DOHH2 (cell line): ENCODE results near the gene PSENEN.
A peak's percentile ranks its signal among the peaks of the same experiment; 100 is the strongest.

Experiments used
- H3F3A ChIP-seq: fragments of 200-600 bp; sonication (generic), shearing (Covaris generic); 2 replicates; pipeline ENCODE4 v1.6.0; 2016; ENCODE audit warnings: antibody characterized with exemption, mild to moderate bottlenecking; ENCODE audit not compliant: control insufficient read depth, insufficient read depth
- H3K27ac ChIP-seq: fragments of 200-600 bp; sonication (generic); 2 replicates; pipeline ENCODE4 v1.5.1; 2014; ENCODE audit warnings: low read depth, mild to moderate bottlenecking, low read length, moderate library complexity
- H3K27me3 ChIP-seq: fragments of 200-600 bp; sonication (generic); 2 replicates; pipeline ENCODE4 v1.6.1; 2014; ENCODE audit warnings: mild to moderate bottlenecking, low read length, mixed read lengths; ENCODE audit not compliant: control insufficient read depth
- H3K36me3 ChIP-seq: fragments of 200-600 bp; sonication (generic); 2 replicates; pipeline ENCODE4 v1.6.1; 2014; ENCODE audit warnings: mild to moderate bottlenecking, low read length, moderate library complexity, mixed read lengths; ENCODE audit not compliant: control insufficient read depth
- H3K4me1 ChIP-seq: fragments of 200-600 bp; sonication (generic); 2 replicates; pipeline ENCODE4 v1.6.1; 2014; ENCODE audit warnings: mild to moderate bottlenecking, low read length, mixed read lengths; ENCODE audit not compliant: control insufficient read depth
- H3K4me2 ChIP-seq: fragments of 200-600 bp; sonication (generic); 2 replicates; pipeline ENCODE4 v1.6.0; 2014; ENCODE audit warnings: mild to moderate bottlenecking, low read length, moderate library complexity
- H3K4me3 ChIP-seq: fragments of 200-600 bp; sonication (generic); 2 replicates; pipeline ENCODE4 v1.5.1; 2014; ENCODE audit warnings: mild to moderate bottlenecking, low read length, mixed read lengths
- H3K79me2 ChIP-seq: fragments of 200-600 bp; sonication (generic); 2 replicates; pipeline ENCODE4 v1.6.1; 2014; ENCODE audit warnings: mild to moderate bottlenecking, low read length, mixed read lengths; ENCODE audit not compliant: control insufficient read depth
- H3K9me2 ChIP-seq: fragments of 200-600 bp; sonication (generic); replicated peaks from 2 replicates; pipeline ENCODE4 v1.6.1; 2014; ENCODE audit warnings: mild to moderate bottlenecking, low read length, mixed read lengths; ENCODE audit not compliant: control insufficient read depth
- H3K9me3 ChIP-seq: fragments of 200-600 bp; sonication (generic); 2 replicates; pipeline ENCODE4 v1.6.1; 2014; ENCODE audit warnings: antibody characterized with exemption, low read length, mixed read lengths; ENCODE audit not compliant: control insufficient read depth, insufficient read depth
- H4K20me1 ChIP-seq: fragments of 200-600 bp; sonication (generic); 2 replicates; pipeline ENCODE4 v1.6.0; 2014; ENCODE audit warnings: low read depth, mild to moderate bottlenecking, antibody characterized with exemption, low read length, moderate library complexity; ENCODE audit not compliant: control insufficient read depth, insufficient read depth
- EZH2phosphoT487 ChIP-seq: fragments of 200-600 bp; sonication (generic); IDR thresholded peaks from 2 replicates; pipeline ENCODE4 v1.6.1; 2017; ENCODE audit warnings: borderline replicate concordance, mild to moderate bottlenecking, antibody characterized with exemption, low read length, moderate library complexity, mixed read lengths
- TF ChIP-seq, protein P1 (sequence below): fragments of 200-600 bp; sonication (generic); IDR thresholded peaks from one replicate; pipeline ENCODE4 v1.5.1; 2014; ENCODE audit warnings: antibody characterized with exemption, mild to moderate bottlenecking, low read depth, low read length; ENCODE audit not compliant: poor library complexity, severe bottlenecking

PSENEN gene

DNA sequence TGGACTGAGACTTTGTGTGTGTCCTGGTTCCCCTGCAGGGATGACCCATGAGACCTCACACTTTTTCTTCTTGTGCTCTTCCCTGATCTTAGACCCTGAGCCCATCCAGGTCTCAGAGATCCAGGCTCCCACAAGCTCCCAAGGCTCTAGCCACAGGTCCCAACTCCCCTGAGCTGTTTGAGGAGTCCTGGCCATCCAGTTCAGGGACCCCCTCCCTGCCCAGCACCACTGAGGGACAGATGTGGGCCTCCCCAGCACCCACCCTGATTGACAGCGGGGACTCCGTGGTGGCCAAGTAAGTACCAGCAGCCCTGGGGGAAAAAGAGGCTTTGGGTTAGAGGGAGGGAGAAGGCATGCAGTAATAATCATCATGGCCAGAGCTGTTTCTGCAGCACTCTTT is 14.2 kb downstream of the PSENEN start:
- Histone ChIP-seq H3K27ac (no peak overlapping the region), H3K27me3 (no peaks in the 10 kb centered on the region), H3F3A (no peaks in the 10 kb centered on the region), H3K4me1 (peaks cover 21% of the 10 kb centered on the region), H3K36me3 (peaks cover 27% of the 10 kb centered on the region), H3K79me2 (peaks cover 31% of the 10 kb centered on the region), H4K20me1 (0 out of 2 replicates have a peak, but pooled peaks cover 4% of the 10 kb centered on the region), H3K9me2 (no peaks in the 10 kb centered on the region), H3K4me2 (peak overlapping the region; percentile 14; the same call in 1 of the 2 replicates), H3K4me3 (0 out of 2 replicates have a peak overlapping the region, but pooled peaks have one; percentile 80), H3K9me3 (no peaks in the 10 kb centered on the region)
- no peak for TF ChIP-seq EZH2phosphoT487
- TF ChIP-seq, protein P1, sequence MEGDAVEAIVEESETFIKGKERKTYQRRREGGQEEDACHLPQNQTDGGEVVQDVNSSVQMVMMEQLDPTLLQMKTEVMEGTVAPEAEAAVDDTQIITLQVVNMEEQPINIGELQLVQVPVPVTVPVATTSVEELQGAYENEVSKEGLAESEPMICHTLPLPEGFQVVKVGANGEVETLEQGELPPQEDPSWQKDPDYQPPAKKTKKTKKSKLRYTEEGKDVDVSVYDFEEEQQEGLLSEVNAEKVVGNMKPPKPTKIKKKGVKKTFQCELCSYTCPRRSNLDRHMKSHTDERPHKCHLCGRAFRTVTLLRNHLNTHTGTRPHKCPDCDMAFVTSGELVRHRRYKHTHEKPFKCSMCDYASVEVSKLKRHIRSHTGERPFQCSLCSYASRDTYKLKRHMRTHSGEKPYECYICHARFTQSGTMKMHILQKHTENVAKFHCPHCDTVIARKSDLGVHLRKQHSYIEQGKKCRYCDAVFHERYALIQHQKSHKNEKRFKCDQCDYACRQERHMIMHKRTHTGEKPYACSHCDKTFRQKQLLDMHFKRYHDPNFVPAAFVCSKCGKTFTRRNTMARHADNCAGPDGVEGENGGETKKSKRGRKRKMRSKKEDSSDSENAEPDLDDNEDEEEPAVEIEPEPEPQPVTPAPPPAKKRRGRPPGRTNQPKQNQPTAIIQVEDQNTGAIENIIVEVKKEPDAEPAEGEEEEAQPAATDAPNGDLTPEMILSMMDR, result no peak

GRCh38 chr19:35760711-35761349 is 15.4 kb downstream of the PSENEN start:
- Histone ChIP-seq H3K9me3 (no peaks in the 10 kb centered on the region), H3K9me2 (no peaks in the 10 kb centered on the region), H3K27me3 (no peaks in the 10 kb centered on the region), H3K4me2 (no peak overlapping the region), H3K4me1 (peaks cover 21% of the 10 kb centered on the region), H3K79me2 (peaks cover 31% of the 10 kb centered on the region), H3F3A (no peaks in the 10 kb centered on the region), H3K27ac (no peak overlapping the region), H4K20me1 (0 out of 2 replicates have a peak, but pooled peaks cover 4% of the 10 kb centered on the region), H3K4me3 (no peak overlapping the region), H3K36me3 (peaks cover 30% of the 10 kb centered on the region)
- TF ChIP-seq, protein P1, result no peak
- no peak for TF ChIP-seq EZH2phosphoT487

- TF ChIP-seq, protein P1, result no peak
- TF ChIP-seq EZH2phosphoT487, result no peak
- no peaks in the 10 kb centered on the region for H3K9me3 ChIP-seq
Measured at GRCh38 chr19:35764432-35765315, 19.2 kb downstream of the PSENEN start.

More at GRCh38 chr19:35764432-35765315, 19.2 kb downstream of the PSENEN start:
- Histone ChIP-seq H3K27ac (no peak overlapping the region), H3K27me3 (no peaks in the 10 kb centered on the region), H4K20me1 (no peaks in the 10 kb centered on the region), H3K9me2 (no peaks in the 10 kb centered on the region), H3K36me3 (peaks cover 37% of the 10 kb centered on the region), H3F3A (no peaks in the 10 kb centered on the region), H3K4me3 (no peak overlapping the region), H3K4me2 (no peak overlapping the region), H3K4me1 (peaks cover 3% of the 10 kb centered on the region), H3K79me2 (peaks cover 15% of the 10 kb centered on the region)
